Heart left ventricle (tissue), 16 donors: ENCODE results near the gene SPIRE1. TPM values are rescaled to one million over a fixed set of nuclear protein-coding genes. Genes with fewer than 3 reads are reported as not detected.

Experiments
- ATAC-seq, 4 donors: fragments of 200-7000 bp; cut with Tn5 transposase; one replicate each; pipeline ENCODE4 v1.9.1; 2020 to 2022; ENCODE audit warnings: moderate library complexity in 4 of 4, mild to moderate bottlenecking in 3 of 4, moderate number of reproducible peaks in 1 of 4
- DNase-seq, 5 donors: peaks; one replicate each; pipeline ENCODE4 v3.0.0-alpha.2; 2020
- H3K27ac ChIP-seq, 12 donors: fragments of 200-600 bp; sonication (generic) in 4 of 12; one replicate each; pipeline versions ENCODE4 v1.5.0 to v1.8.0; 2016 to 2022; ENCODE audit warnings: mild to moderate bottlenecking in 2 of 12
- H3K27me3 ChIP-seq, 9 donors: fragments of 200-600 bp; sonication (generic) in 2 of 9; one replicate each; pipeline versions ENCODE4 v1.5.1 to v1.8.0; 2016 to 2022; ENCODE audit warnings: mild to moderate bottlenecking in 3 of 9
- H3K36me3 ChIP-seq, 9 donors: fragments of 200-600 bp; sonication (generic) in 2 of 9; one replicate each; pipeline versions ENCODE4 v1.5.0 to v1.8.0; 2018 to 2022; ENCODE audit warnings: mild to moderate bottlenecking in 2 of 9
- H3K4me1 ChIP-seq, 12 donors: fragments of 200-600 bp; sonication (generic) in 4 of 12; one replicate each; pipeline versions ENCODE4 v1.5.0 to v1.8.0; 2016 to 2022; ENCODE audit warnings: mild to moderate bottlenecking in 3 of 12
- H3K4me3 ChIP-seq, 12 donors: fragments of 200-600 bp; sonication (generic) in 4 of 12; one replicate each; pipeline versions ENCODE4 v1.5.0 to v1.8.0; 2017 to 2022; ENCODE audit warnings: mild to moderate bottlenecking in 9 of 12, moderate library complexity in 4 of 12
- H3K9me3 ChIP-seq, 12 donors: fragments of 200-600 bp; sonication (generic) in 4 of 12; one replicate each; pipeline versions ENCODE4 v1.5.0 to v1.8.0; 2016 to 2022; ENCODE audit warnings: mild to moderate bottlenecking in 1 of 12
- POLR2A ChIP-seq, 2 donors: fragments of 450-650 bp; IDR thresholded peaks; one replicate each; pipeline ENCODE4 v1.6.1; 2017; ENCODE audit warnings: antibody characterized with exemption in 2 of 2, mild to moderate bottlenecking in 2 of 2, moderate library complexity in 2 of 2
- WGBS, 4 donors: extraction: QIAGEN DNeasy Blood & Tissue Kit in 2 of 4; methylation state at CpG; one replicate each; pipeline versions ENCODE4 v1.1.5 to v1.1.7; 2013 to 2018; 5-methylcytosine and 5-hydroxymethylcytosine counted together
- intact Hi-C, 10 donors: fragments of 100-400 bp; cut with DNase I; formaldehyde crosslinking; loops; one replicate each; pipeline versions ENCODE4 v1.11.1 to v1.14.2; 2022
- polyA plus RNA-seq, 2 donors: library from polyadenylated mRNA; stranded (reverse); fragments of 200-250 nt; gene quantifications; one replicate each; pipeline ENCODE4 v1.2.3, GENCODE V29; 2013
- total RNA-seq, 9 donors: library from RNA; depleted of rRNA in 2 of 9; stranded (reverse); fragments of >200 nt in 2 of 9; fragmentation: NEBNext Ultra II Directional in 3 of 9; extraction: Animal tissue kit (Norgen Biotek cat#: 25700) in 3 of 9; gene quantifications; one replicate each; pipeline versions ENCODE4 v1.1.0 to v1.2.4, GENCODE V29; 2016 to 2023
- TF ChIP-seq, protein P1 (sequence below), 12 donors: fragments of 200-600 bp; sonication (generic) in 4 of 12; IDR thresholded peaks; one replicate each; pipeline versions ENCODE4 v1.5.0 to v1.8.0; 2018 to 2022; ENCODE audit warnings: antibody characterized with exemption in 12 of 12, mild to moderate bottlenecking in 5 of 12
- donor health status: ischemic (EF 13 %, LVEDD 7.1; RV severe dilation, severe dysfunction).
- donor health status: healthy with polysubstance abuse.
- donor health status: DM: no; HTN: yes; CAD: no.
- donor health status: DM: no; HTN: no; CAD: no.
- donor health status: ischemic (EF 25% LVEDD 6.9; RV normal size, moderate dysfunction).
- donor health status: ischemic (EF 25% LVEDD 5.7; RV mildly dilated, moderate dysfunction).
- donor health status: healthy.
- donor health status: DM: yes; HTN: yes; CAD: no.
- donor health status: ischemic (EF 35%, LVEDD 5.7; RV mildly dilated, moderate dysfunction).
- donor health status: nonischemic (EF 11% LVEDD 7.7; RV severe dilation, severe dysfunction).
- donor health status: DM: yes; HTN: yes; CAD: no.
- donor health status: PGD.
- donor health status: ischemic (EF 29% LVEDD 5.4; RV normal size, mild dysfunction).
- donor health status: nonischemic (EF 23%, LVEDD 6.1; RV moderate dilation, normal function).

The SPIRE1 gene
- total and polyA plus RNA-seq, 11 donors: 8.3 to 67.6 (median 47.8) TPM

DNA sequence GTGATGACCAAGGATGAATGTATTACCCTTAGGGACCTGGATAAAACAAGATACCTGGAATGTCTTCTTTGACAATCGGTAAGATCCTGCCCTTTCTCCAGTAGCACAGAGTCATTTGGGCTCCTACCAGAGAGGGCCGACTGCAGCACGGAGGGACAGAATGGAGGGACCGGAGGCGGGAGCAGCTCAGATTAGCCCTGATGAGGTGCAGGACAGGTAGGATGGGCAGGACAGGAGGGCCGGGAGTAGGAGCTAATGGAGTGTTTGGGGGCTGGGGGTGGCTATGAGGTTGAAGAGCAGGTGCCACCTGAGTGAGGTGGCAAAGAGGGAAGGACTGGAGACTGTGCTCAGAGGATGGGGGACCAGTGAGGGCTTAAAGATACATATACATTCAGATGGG, 260.1 kb downstream of the SPIRE1 start:
- Histone ChIP-seq H3K36me3 (no peaks in the 10 kb centered on the region), H3K27ac (no peak overlapping the region), H3K4me3 (no peak overlapping the region), H3K4me1 (peaks cover 0 to 6% (median 0%) of the 10 kb centered on the region in 12 donors), H3K9me3 (no peaks in the 10 kb centered on the region), H3K27me3 (peaks cover 0 to 12% (median 0%) of the 10 kb centered on the region in 9 donors)
- ATAC-seq (no peak), DNase-seq (no peak)
- TF ChIP-seq, protein P1, sequence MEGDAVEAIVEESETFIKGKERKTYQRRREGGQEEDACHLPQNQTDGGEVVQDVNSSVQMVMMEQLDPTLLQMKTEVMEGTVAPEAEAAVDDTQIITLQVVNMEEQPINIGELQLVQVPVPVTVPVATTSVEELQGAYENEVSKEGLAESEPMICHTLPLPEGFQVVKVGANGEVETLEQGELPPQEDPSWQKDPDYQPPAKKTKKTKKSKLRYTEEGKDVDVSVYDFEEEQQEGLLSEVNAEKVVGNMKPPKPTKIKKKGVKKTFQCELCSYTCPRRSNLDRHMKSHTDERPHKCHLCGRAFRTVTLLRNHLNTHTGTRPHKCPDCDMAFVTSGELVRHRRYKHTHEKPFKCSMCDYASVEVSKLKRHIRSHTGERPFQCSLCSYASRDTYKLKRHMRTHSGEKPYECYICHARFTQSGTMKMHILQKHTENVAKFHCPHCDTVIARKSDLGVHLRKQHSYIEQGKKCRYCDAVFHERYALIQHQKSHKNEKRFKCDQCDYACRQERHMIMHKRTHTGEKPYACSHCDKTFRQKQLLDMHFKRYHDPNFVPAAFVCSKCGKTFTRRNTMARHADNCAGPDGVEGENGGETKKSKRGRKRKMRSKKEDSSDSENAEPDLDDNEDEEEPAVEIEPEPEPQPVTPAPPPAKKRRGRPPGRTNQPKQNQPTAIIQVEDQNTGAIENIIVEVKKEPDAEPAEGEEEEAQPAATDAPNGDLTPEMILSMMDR (IDR thresholded peaks at IDR 0.05): no peak
- TF ChIP-seq POLR2A (IDR thresholded peaks at IDR 0.05): no peak
- intact Hi-C loops: loop anchor here in 4 of 10 donors (5.0 to 10.0 kb wide), 4 partner anchors 60 to 537 kb away; no protein-coding TSS in a partner anchor
- WGBS, 4 donors: 83 to 93% (median 88%) methylated on average over 6 of the region's 6 CpGs

- no peak for DNase-seq
- peaks cover 0 to 12% (median 0%) of the 10 kb centered on the region in 9 donors for H3K27me3 ChIP-seq
- intact Hi-C loops: loop anchor here in 4 of 10 donors (5.0 to 10.0 kb wide), 4 partner anchors 60 to 538 kb away; no protein-coding TSS in a partner anchor
These were observed 260.7 kb downstream of the SPIRE1 start for GRCh38 chr18:12397254-12397653.

More at GRCh38 chr18:12397254-12397653, 260.7 kb downstream of the SPIRE1 start:
- Histone ChIP-seq H3K36me3 (no peaks in the 10 kb centered on the region), H3K4me1 (peaks cover 0 to 6% (median 0%) of the 10 kb centered on the region in 12 donors), H3K4me3 (no peak overlapping the region), H3K27ac (no peak overlapping the region), H3K9me3 (no peaks in the 10 kb centered on the region)
- ATAC-seq: no peak
- 91 to 92% (median 92%) methylated on average over 9 of the region's 9 CpGs for WGBS, 4 donors
- no peak for TF ChIP-seq POLR2A (IDR thresholded peaks at IDR 0.05)
- TF ChIP-seq, protein P1 (IDR thresholded peaks at IDR 0.05): no peak

Other genes starting within 250 kb of the SPIRE1 start
- gene CEP76, start 44.6 kb upstream of the SPIRE1 start, total RNA-seq: 1 to 10 TPM; 1.6 to 7.9 (median 4.4) TPM
- 1 to 10 TPM; 1.3 to 3.2 TPM for gene CEP76, start 44.6 kb upstream of the SPIRE1 start, polyA plus RNA-seq
- gene PSMG2, start 44.9 kb upstream of the SPIRE1 start, total RNA-seq: 10 to 100 TPM; 35.8 to 61.5 (median 44.7) TPM
- gene PSMG2, start 44.9 kb upstream of the SPIRE1 start, polyA plus RNA-seq: 10 to 100 TPM; 55.5 to 65.7 TPM
- gene PTPN2, start 226.1 kb upstream of the SPIRE1 start, total RNA-seq: 10 to 100 TPM in 6 of 9 donors, 1 to 10 TPM in 3; 7.5 to 33.1 (median 10.4) TPM
- 10 to 100 TPM; 11.7 to 13.9 TPM for gene PTPN2, start 226.1 kb upstream of the SPIRE1 start, polyA plus RNA-seq